Trophoblast cell (in vitro differentiated cells and primary cell): Measurements from ENCODE around the gene TPH2.

Source experiments
- DNase-seq, 2 donors: peaks; one replicate each; pipeline ENCODE4 v3.0.0-alpha.2; 2016
- H2AFZ ChIP-seq: 2 replicates; pipeline ENCODE4 v1.6.1; 2013; ENCODE audit warnings: low read length, moderate library complexity, mild to moderate bottlenecking; ENCODE audit not compliant: insufficient read depth, poor library complexity
- H2AK5ac ChIP-seq: 2 replicates; pipeline ENCODE4 v1.6.1; 2013; ENCODE audit warnings: mild to moderate bottlenecking, low read length
- H2BK120ac ChIP-seq: 2 replicates; pipeline ENCODE4 v1.6.1; 2013; ENCODE audit warnings: low read length, mild to moderate bottlenecking, moderate library complexity; ENCODE audit not compliant: insufficient read depth, poor library complexity
- H2BK12ac ChIP-seq: 2 replicates; pipeline ENCODE4 v1.6.1; 2013; ENCODE audit warnings: mild to moderate bottlenecking, low read length, moderate library complexity
- H2BK5ac ChIP-seq: 2 replicates; pipeline ENCODE4 v1.6.1; 2013; ENCODE audit warnings: low read length, low read depth, moderate library complexity, mild to moderate bottlenecking; ENCODE audit not compliant: poor library complexity
- H3K14ac ChIP-seq: 2 replicates; pipeline ENCODE4 v1.6.1; 2013; ENCODE audit warnings: mild to moderate bottlenecking, low read length
- H3K18ac ChIP-seq: 2 replicates; pipeline ENCODE4 v1.6.1; 2013; ENCODE audit warnings: mild to moderate bottlenecking, low read length
- H3K23ac ChIP-seq: 2 replicates; pipeline ENCODE4 v1.6.1; 2013; ENCODE audit warnings: low read length
- H3K27ac ChIP-seq: 2 replicates; pipeline ENCODE4 v1.5.1; 2013; ENCODE audit warnings: low read depth, mild to moderate bottlenecking, inconsistent platforms, low read length, moderate library complexity
- H3K27me3 ChIP-seq: 2 replicates; pipeline ENCODE4 v1.6.1; 2013; ENCODE audit warnings: inconsistent platforms, mild to moderate bottlenecking, low read length, moderate library complexity; ENCODE audit not compliant: insufficient read depth
- H3K36me3 ChIP-seq, 2 experiments: 1 replicate in 1 of 2; 2 replicates in 1 of 2; pipeline ENCODE4 v1.6.1; 2013; ENCODE audit warnings: low read length in 2 of 2, mild to moderate bottlenecking in 2 of 2, moderate library complexity in 1 of 2; ENCODE audit not compliant: insufficient read depth in 2 of 2, control insufficient read depth in 1 of 2
- H3K4ac ChIP-seq: 2 replicates; pipeline ENCODE4 v1.6.1; 2013; ENCODE audit warnings: low read depth, mild to moderate bottlenecking, low read length, moderate library complexity
- H3K4me1 ChIP-seq, 2 experiments: 1 replicate in 1 of 2; 2 replicates in 1 of 2; pipeline ENCODE4 v1.6.1; 2013; ENCODE audit warnings: low read length in 2 of 2, mild to moderate bottlenecking in 2 of 2, moderate library complexity in 1 of 2; ENCODE audit not compliant: insufficient read depth in 2 of 2, control insufficient read depth in 1 of 2
- H3K4me2 ChIP-seq: 2 replicates; pipeline ENCODE4 v1.6.1; 2013; ENCODE audit warnings: inconsistent platforms, mild to moderate bottlenecking, low read length, moderate library complexity
- H3K4me3 ChIP-seq: 2 replicates; pipeline ENCODE4 v1.5.1; 2013; ENCODE audit warnings: mild to moderate bottlenecking, low read depth, low read length, inconsistent platforms
- H3K79me1 ChIP-seq: one replicate; pipeline ENCODE4 v1.6.1; 2013; ENCODE audit warnings: low read length
- H3K79me2 ChIP-seq: 2 replicates; pipeline ENCODE4 v1.6.1; 2013; ENCODE audit warnings: low read length, mild to moderate bottlenecking; ENCODE audit not compliant: control insufficient read depth, insufficient read depth, poor library complexity
- H3K9ac ChIP-seq: 2 replicates; pipeline ENCODE4 v1.6.1; 2013; ENCODE audit warnings: mild to moderate bottlenecking, low read length
- H3K9me3 ChIP-seq: 2 replicates; pipeline ENCODE4 v1.6.1; 2013; ENCODE audit warnings: low read depth, mild to moderate bottlenecking, control low read depth, inconsistent platforms, low read length; ENCODE audit not compliant: insufficient read depth
- H4K12ac ChIP-seq: 2 replicates; pipeline ENCODE4 v1.6.1; 2013; ENCODE audit warnings: low read depth, mild to moderate bottlenecking, low read length, moderate library complexity
- H4K8ac ChIP-seq: 2 replicates; pipeline ENCODE4 v1.6.1; 2013; ENCODE audit warnings: low read depth, mild to moderate bottlenecking, low read length, moderate library complexity
- H4K91ac ChIP-seq: one replicate; pipeline ENCODE4 v1.6.1; 2013; ENCODE audit warnings: low read depth, mild to moderate bottlenecking, low read length, moderate library complexity
- WGBS: extraction: QIAGEN DNeasy Blood & Tissue Kit; methylation state at CpG from one replicate; pipeline ENCODE4 v1.1.7; 2013; ENCODE audit warnings: missing lambda C conversion rate; ENCODE audit not compliant: insufficient read length, insufficient coverage; ENCODE audit errors: extremely low coverage; 5-methylcytosine and 5-hydroxymethylcytosine counted together

Gene TPH2

DNA sequence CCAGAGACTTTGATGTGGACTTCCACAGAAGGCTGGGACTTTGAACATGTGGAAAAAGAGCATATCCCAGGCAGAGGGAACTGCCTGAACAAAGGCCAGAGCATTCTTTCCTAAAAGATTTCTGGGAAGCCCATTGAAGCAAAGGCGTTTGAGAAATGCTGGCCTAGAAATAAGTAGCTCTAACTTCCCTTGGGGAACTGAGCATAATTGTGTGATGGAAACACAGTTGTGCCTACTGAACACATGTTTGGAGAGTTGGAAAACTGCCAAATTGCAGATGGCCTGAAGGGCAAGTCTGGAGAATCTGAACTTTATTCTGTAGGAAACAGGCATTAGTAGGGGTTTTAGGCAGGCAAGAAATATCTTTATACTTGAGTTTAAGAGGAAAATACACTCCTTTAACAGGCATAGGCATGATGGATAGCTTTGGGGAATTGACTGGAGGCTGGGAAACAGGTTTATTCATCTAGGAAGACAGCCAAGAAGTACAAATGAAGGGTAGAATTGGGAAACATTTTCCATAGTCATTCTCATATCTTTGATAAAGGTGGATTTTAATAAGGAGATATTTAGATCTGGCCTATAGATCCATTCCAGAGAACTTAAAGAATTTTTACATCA lies 134.1 kb downstream of the TPH2 start:
- no peak overlapping the region for H4K91ac ChIP-seq

DNA sequence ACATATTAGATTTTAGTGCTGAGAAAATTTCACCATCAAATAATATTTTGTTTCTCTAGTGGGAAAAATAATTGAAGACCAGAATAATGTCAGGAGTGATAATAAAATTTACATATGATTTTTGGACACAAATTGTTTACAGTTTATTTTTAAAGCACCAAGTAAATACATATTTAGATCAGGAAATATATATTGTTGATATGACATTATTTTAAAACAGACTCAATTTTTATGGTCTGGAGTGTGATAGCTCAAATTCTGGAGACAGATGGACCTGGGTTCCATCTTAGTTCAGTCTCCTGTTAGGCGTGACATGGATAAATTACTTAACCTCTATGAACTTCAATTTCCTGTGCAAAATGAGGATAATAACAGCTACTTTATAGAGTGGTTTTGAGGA lies 135.4 kb downstream of the TPH2 start:
- H4K91ac ChIP-seq: no peak overlapping the region
- peaks cover 7% of the 10 kb centered on the region for H3K9me3 ChIP-seq
- H3K27ac ChIP-seq: no peak overlapping the region
- no peaks in the 10 kb centered on the region for H3K4me1 ChIP-seq
- no peak overlapping the region for H4K8ac ChIP-seq
- H2AFZ ChIP-seq: no peak overlapping the region
- no peaks in the 10 kb centered on the region for H3K79me1 ChIP-seq
- no peaks in the 10 kb centered on the region for H3K27me3 ChIP-seq
- H3K79me2 ChIP-seq: no peaks in the 10 kb centered on the region
- H3K23ac ChIP-seq: no peak overlapping the region
- H4K12ac ChIP-seq: no peak overlapping the region
- no peak overlapping the region for H3K14ac ChIP-seq
- H3K36me3 ChIP-seq: peaks cover 0 to 3% of the 10 kb centered on the region in 2 experiments
- H3K4me2 ChIP-seq: no peak overlapping the region
- no peak overlapping the region for H2AK5ac ChIP-seq
- no CpG with 5 or more reads among the region's 1 CpG for WGBS
- H3K18ac ChIP-seq: no peak overlapping the region
- H2BK120ac ChIP-seq: no peak overlapping the region
- no peak overlapping the region for H2BK5ac ChIP-seq
- H3K4me3 ChIP-seq: no peak overlapping the region
- H2BK12ac ChIP-seq: no peak overlapping the region
- no peak for DNase-seq
- no peak overlapping the region for H3K4ac ChIP-seq
- no peak overlapping the region for H3K9ac ChIP-seq

More for the DNA sequence above, 134.1 kb downstream of the TPH2 start:
- H3K23ac ChIP-seq: no peak overlapping the region
- no peak overlapping the region for H3K4me2 ChIP-seq
- peaks cover 0 to 3% of the 10 kb centered on the region in 2 experiments for H3K36me3 ChIP-seq
- H2BK120ac ChIP-seq: no peak overlapping the region
- H2AFZ ChIP-seq: no peak overlapping the region
- no peaks in the 10 kb centered on the region for H3K79me1 ChIP-seq
- no peak overlapping the region for H2BK5ac ChIP-seq
- no peaks in the 10 kb centered on the region for H3K79me2 ChIP-seq
- no peak overlapping the region for H2BK12ac ChIP-seq
- H2AK5ac ChIP-seq: no peak overlapping the region
- no peak overlapping the region for H3K4me3 ChIP-seq
- no peak for DNase-seq
- peaks cover 7% of the 10 kb centered on the region for H3K9me3 ChIP-seq
- H3K14ac ChIP-seq: no peak overlapping the region
- no peak overlapping the region for H4K12ac ChIP-seq
- H4K8ac ChIP-seq: no peak overlapping the region
- no peak overlapping the region for H3K9ac ChIP-seq
- no peaks in the 10 kb centered on the region for H3K4me1 ChIP-seq
- H3K27ac ChIP-seq: no peak overlapping the region
- H3K18ac ChIP-seq: no peak overlapping the region
- H3K27me3 ChIP-seq: no peaks in the 10 kb centered on the region
- H3K4ac ChIP-seq: no peak overlapping the region
- WGBS: no CpG with 5 or more reads among the region's 1 CpG

DNA sequence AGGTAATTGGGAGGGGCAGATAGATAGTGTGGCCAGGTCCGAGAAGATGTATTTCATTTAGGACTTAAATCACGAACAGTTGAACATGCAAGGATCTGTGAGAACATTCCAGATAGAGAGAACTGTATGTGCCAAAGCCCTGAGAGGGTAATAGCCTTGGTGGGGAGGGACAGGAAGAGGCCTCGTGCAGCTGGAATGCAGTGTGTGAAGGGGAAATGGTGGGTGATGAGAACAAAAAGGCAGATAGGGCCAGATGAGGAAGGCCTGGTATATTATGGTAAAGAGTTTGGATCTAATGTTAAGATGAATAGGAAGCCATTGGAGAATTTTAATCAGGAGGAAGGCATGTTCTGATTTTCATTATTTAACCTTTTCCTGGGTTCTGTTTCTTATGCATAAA lies 136.3 kb downstream of the TPH2 start:
- no peak for DNase-seq
- H2AFZ ChIP-seq: no peak overlapping the region
- H3K14ac ChIP-seq: no peak overlapping the region
- no peak overlapping the region for H2BK5ac ChIP-seq
- no peak overlapping the region for H4K8ac ChIP-seq
- H3K27ac ChIP-seq: no peak overlapping the region
- H3K4ac ChIP-seq: no peak overlapping the region
- H3K9ac ChIP-seq: no peak overlapping the region
- no CpG with 5 or more reads among the region's 3 CpGs for WGBS
- no peak overlapping the region for H4K91ac ChIP-seq
- peaks cover 7% of the 10 kb centered on the region for H3K9me3 ChIP-seq
- peaks cover 0 to 3% of the 10 kb centered on the region in 2 experiments for H3K36me3 ChIP-seq
- H3K23ac ChIP-seq: no peak overlapping the region
- H2BK120ac ChIP-seq: no peak overlapping the region
- H3K4me2 ChIP-seq: no peak overlapping the region
- no peak overlapping the region for H2BK12ac ChIP-seq
- no peak overlapping the region for H4K12ac ChIP-seq
- H3K79me2 ChIP-seq: no peaks in the 10 kb centered on the region
- H2AK5ac ChIP-seq: no peak overlapping the region
- no peaks in the 10 kb centered on the region for H3K79me1 ChIP-seq
- no peaks in the 10 kb centered on the region for H3K27me3 ChIP-seq
- no peaks in the 10 kb centered on the region for H3K4me1 ChIP-seq
- no peak overlapping the region for H3K18ac ChIP-seq
- no peak overlapping the region for H3K4me3 ChIP-seq

DNA sequence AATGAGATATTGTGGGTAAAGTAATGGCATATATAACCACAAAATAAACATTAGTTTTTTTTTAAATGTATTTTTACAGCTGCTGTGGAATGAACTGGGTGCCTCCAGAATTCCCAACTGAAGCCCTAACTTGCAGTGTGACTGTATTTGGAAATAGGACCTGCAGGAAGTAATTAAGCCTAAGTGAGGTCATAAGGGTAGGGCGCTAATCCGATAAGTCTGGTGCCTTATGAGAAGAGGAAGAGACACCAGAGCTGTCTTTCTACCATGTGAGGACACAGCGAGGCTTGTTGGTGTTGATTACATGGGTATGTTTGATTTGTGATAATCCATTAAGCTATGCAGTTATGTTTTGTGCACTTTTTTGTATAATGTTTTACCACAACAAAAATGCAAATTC lies 136.8 kb downstream of the TPH2 start:
- Histone ChIP-seq H3K9me3 (peaks cover 7% of the 10 kb centered on the region), H3K36me3 (peaks cover 0 to 3% of the 10 kb centered on the region in 2 experiments), H3K79me1 (no peaks in the 10 kb centered on the region), H2AK5ac (no peak overlapping the region), H3K9ac (no peak overlapping the region), H3K4me2 (no peak overlapping the region), H4K91ac (no peak overlapping the region), H3K4me3 (no peak overlapping the region), H2AFZ (no peak overlapping the region), H3K18ac (no peak overlapping the region), H3K23ac (no peak overlapping the region), H3K79me2 (no peaks in the 10 kb centered on the region), H3K14ac (no peak overlapping the region), H3K4ac (no peak overlapping the region), H4K8ac (no peak overlapping the region), H3K27me3 (no peaks in the 10 kb centered on the region), H2BK120ac (no peak overlapping the region), H3K4me1 (no peaks in the 10 kb centered on the region), H2BK12ac (no peak overlapping the region), H3K27ac (no peak overlapping the region), H2BK5ac (no peak overlapping the region), H4K12ac (no peak overlapping the region)
- WGBS: no CpG with 5 or more reads among the region's 3 CpGs
- DNase-seq: no peak
